ENCODE measurements around the gene P4HA2. TPM values are rescaled to one million over a fixed set of nuclear protein-coding genes. Genes with fewer than 3 reads are reported as not detected.

The P4HA2 gene
- total RNA-seq, 2 experiments from 2014 or later, result 17.3 to 18.6 TPM

- no peak overlapping the region for H3K4me3 Mint-ChIP-seq
- peaks cover 12% of the 10 kb centered on the region for H3K4me1 Mint-ChIP-seq (ENCODE audit: low read depth)
- no peak for TF ChIP-seq CTCF (IDR thresholded peaks at IDR 0.05)
- H3K9me3 Mint-ChIP-seq, result no peaks in the 10 kb centered on the region
- intact Hi-C loops (cut with micrococcal nuclease), result loop anchor here (10.0 kb wide), 1 partner anchor 231 kb away; no protein-coding TSS in a partner anchor
- no peaks in the 10 kb centered on the region for H3K36me3 Mint-ChIP-seq (ENCODE audit: low read depth)
- ATAC-seq (no peak), DNase-seq (no peak)
- CTCF ChIA-PET, result interaction anchor here (0.6 to 3.1 kb wide), 15 partner anchors 8 to 230 kb away, joined by 3 to 33 read pairs (median 7); partner anchors contain the start of gene SLC22A4
- H3K27me3 Mint-ChIP-seq, result peaks cover 9% of the 10 kb centered on the region
- H3K27ac Mint-ChIP-seq, result no peak overlapping the region
- POLR2A ChIA-PET, result interaction anchor here (2.1 kb wide), 1 partner anchor 20 kb away, joined by 11 read pairs; no protein-coding TSS in a partner anchor
These were observed 46.0 kb upstream of the P4HA2 start for GRCh38 chr5:132273631-132274030.

- no peak overlapping the region for H3K27ac Mint-ChIP-seq
- H3K4me3 Mint-ChIP-seq, result no peak overlapping the region
- intact Hi-C loops (cut with micrococcal nuclease), result loop anchor here (10.0 kb wide), 1 partner anchor 232 kb away; no protein-coding TSS in a partner anchor
- peaks cover 17% of the 10 kb centered on the region for H3K4me1 Mint-ChIP-seq (ENCODE audit: low read depth)
- peak; percentile 92 for TF ChIP-seq CTCF (IDR thresholded peaks at IDR 0.05)
- H3K27me3 Mint-ChIP-seq, result peaks cover 9% of the 10 kb centered on the region
- DNase-seq, result peak; percentile 82
- ChIA-PET POLR2A (interaction anchor here (0.6 to 2.1 kb wide), 2 partner anchors 11 to 21 kb away, joined by 4 to 11 read pairs; no protein-coding TSS in a partner anchor), CTCF (interaction anchor here (0.7 to 3.1 kb wide), 38 partner anchors 9 to 253 kb away, joined by 3 to 33 read pairs (median 4); partner anchors contain the start of genes SLC22A4 and SLC22A5)
- ATAC-seq, result peak; percentile 53
- no peaks in the 10 kb centered on the region for H3K9me3 Mint-ChIP-seq
- no peaks in the 10 kb centered on the region for H3K36me3 Mint-ChIP-seq (ENCODE audit: low read depth)
These were observed 44.9 kb upstream of the P4HA2 start for GRCh38 chr5:132272311-132273210.

- ChIA-PET POLR2A (interaction anchor here (2.1 kb wide), 1 partner anchor 22 kb away, joined by 11 read pairs; no protein-coding TSS in a partner anchor), CTCF (interaction anchor here (0.7 to 3.1 kb wide), 30 partner anchors 8 to 252 kb away, joined by 3 to 33 read pairs (median 4); partner anchors contain the start of genes SLC22A4 and SLC22A5)
- Mint-ChIP-seq H3K9me3 (no peaks in the 10 kb centered on the region), H3K27me3 (peaks cover 9% of the 10 kb centered on the region), H3K4me1 (ENCODE audit: low read depth) (peaks cover 18% of the 10 kb centered on the region), H3K36me3 (ENCODE audit: low read depth) (no peaks in the 10 kb centered on the region), H3K27ac (no peak overlapping the region), H3K4me3 (no peak overlapping the region)
- ATAC-seq, result peak; percentile 28
- DNase-seq, result peak; percentile 51
- peak; percentile 14 for TF ChIP-seq CTCF (IDR thresholded peaks at IDR 0.05)
- intact Hi-C loops (cut with micrococcal nuclease), result loop anchor here (10.0 kb wide), 1 partner anchor 233 kb away; no protein-coding TSS in a partner anchor
These were observed 43.9 kb upstream of the P4HA2 start for GRCh38 chr5:132271251-132272246.

GRCh38 chr5:132270706-132271105 lies 43.1 kb upstream of the P4HA2 start:
- Mint-ChIP-seq H3K4me3 (no peak overlapping the region), H3K9me3 (no peaks in the 10 kb centered on the region), H3K4me1 (ENCODE audit: low read depth) (peaks cover 18% of the 10 kb centered on the region), H3K27ac (no peak overlapping the region), H3K27me3 (peaks cover 9% of the 10 kb centered on the region), H3K36me3 (ENCODE audit: low read depth) (no peaks in the 10 kb centered on the region)
- intact Hi-C loops (cut with micrococcal nuclease), result loop anchor here (10.0 kb wide), 1 partner anchor 234 kb away; no protein-coding TSS in a partner anchor
- DNase-seq (no peak), ATAC-seq (no peak)
- POLR2A ChIA-PET, result no interaction called here
- TF ChIP-seq CTCF (IDR thresholded peaks at IDR 0.05), result no peak
- CTCF ChIA-PET, result no interaction called here
